ENCODE measurements around the gene SYT15.
"Not testable (repeated sequence)": the region's sequence is repeated elsewhere in the genome, so short reads cannot be mapped to it uniquely, and the experiment has no call there.

Gene SYT15

GRCh38 chr10:46557319-46558121 is 21.4 kb upstream of the SYT15 start:
- DNase-seq: no peak

GRCh38 chr10:46558122-46558391 is 20.9 kb upstream of the SYT15 start:
- DNase-seq: no peak

GRCh38 chr10:46558392-46559185 is 20.3 kb upstream of the SYT15 start:
- DNase-seq: no peak

- no peak for DNase-seq
Measured at GRCh38 chr10:46559231-46559671, 19.7 kb upstream of the SYT15 start.

- DNase-seq: no peak
Measured at GRCh38 chr10:46560381-46560780, 18.5 kb upstream of the SYT15 start.

GRCh38 chr10:46560952-46561351 is 18.0 kb upstream of the SYT15 start:
- no peak for DNase-seq

- peak; percentile 51 for DNase-seq
Measured at GRCh38 chr10:46565591-46566332, 13.2 kb upstream of the SYT15 start.

GRCh38 chr10:46567151-46567550 is 11.8 kb upstream of the SYT15 start:
- DNase-seq: not testable (repeated sequence)

GRCh38 chr10:46570655-46571054 is 8.3 kb upstream of the SYT15 start:
- not testable (repeated sequence) for DNase-seq

GRCh38 chr10:46572765-46573164 is 6.2 kb upstream of the SYT15 start:
- DNase-seq: not testable (repeated sequence)

GRCh38 chr10:46573314-46573713 is 5.6 kb upstream of the SYT15 start:
- DNase-seq: not testable (repeated sequence)

GRCh38 chr10:46573884-46574283 is 5.0 kb upstream of the SYT15 start:
- not testable (repeated sequence) for DNase-seq

GRCh38 chr10:46577624-46578473 is 1.1 kb upstream of the SYT15 start:
- not testable (repeated sequence) for DNase-seq

- not testable (repeated sequence) for DNase-seq
Measured at GRCh38 chr10:46579378-46579777, 450 bp downstream of the SYT15 start.

- not testable (repeated sequence) for DNase-seq
Measured at GRCh38 chr10:46581997-46582396, 3.1 kb downstream of the SYT15 start.

- DNase-seq: not testable (repeated sequence)
Measured at GRCh38 chr10:46582568-46582967, 3.6 kb downstream of the SYT15 start.

GRCh38 chr10:46584196-46584595 is 5.3 kb downstream of the SYT15 start:
- DNase-seq: not testable (repeated sequence)

- DNase-seq: not testable (repeated sequence)
Measured at GRCh38 chr10:46585246-46585645, 6.3 kb downstream of the SYT15 start.

- not testable (repeated sequence) for DNase-seq
Measured at GRCh38 chr10:46587546-46587945, 8.6 kb downstream of the SYT15 start.

- DNase-seq: not testable (repeated sequence)
Measured at GRCh38 chr10:46588221-46588620, 9.3 kb downstream of the SYT15 start.

- not testable (repeated sequence) for DNase-seq
Measured at GRCh38 chr10:46589589-46589988, 10.7 kb downstream of the SYT15 start.

- DNase-seq: not testable (repeated sequence)
Measured at GRCh38 chr10:46591053-46591452, 12.1 kb downstream of the SYT15 start.
